ENCODE data around the gene AIFM3.

DNA sequence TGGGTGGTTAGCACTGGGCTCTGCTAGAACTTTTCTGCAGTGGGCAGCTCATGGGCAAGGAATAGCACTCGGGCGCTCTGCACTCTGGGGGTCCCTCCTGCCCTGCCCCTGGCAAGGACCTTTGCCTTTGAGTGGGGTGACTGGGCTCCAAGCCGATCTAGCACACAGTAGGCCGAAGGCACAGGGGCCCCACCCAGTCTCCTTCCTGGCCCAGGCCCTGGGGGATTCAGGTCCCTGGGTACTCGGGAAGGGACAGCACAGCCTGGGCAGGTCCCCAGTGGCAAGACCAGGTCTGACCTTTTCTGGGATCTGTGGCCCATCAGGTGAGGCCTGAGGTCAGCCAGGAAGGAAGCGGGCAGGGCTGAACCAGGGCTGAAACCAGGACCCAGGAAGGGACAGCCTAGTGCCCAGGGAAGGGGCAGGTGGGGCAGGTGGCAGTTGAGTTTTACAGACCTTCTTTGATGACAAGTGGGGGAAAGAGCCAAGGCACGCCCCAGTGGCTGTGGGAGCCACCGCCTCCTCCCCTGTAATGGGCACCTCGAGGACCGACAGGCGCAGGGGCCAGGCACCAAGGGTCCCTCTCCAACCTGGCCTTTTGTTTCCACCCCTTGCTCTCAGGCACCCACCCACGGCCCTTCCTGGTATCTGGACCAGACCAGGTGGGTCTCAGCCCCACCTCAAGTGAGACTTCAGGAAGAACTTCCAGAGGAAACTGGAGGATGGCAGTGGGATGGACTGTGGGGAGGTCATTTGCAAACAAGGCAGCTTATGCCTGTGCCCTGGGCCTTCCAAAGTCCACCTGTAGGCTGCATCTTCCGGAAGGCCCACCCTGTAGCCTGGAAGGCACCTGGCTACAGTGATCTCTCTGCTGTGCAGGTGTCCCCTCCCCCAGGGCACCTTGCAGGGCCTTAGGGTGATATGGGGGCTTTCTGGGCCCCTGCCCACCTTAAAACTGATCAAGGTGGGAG, 883 bp upstream of the AIFM3 start:
- TF ChIP-seq CTCF (IDR thresholded peaks at IDR 0.05) (no peak), EZH2 (IDR thresholded peaks at IDR 0.05; ENCODE audit: borderline replicate concordance, insufficient read depth, low read depth, low read length, poor library complexity, severe bottlenecking) (no peak)
